Coronary artery (tissue), 2 donors: ENCODE results near the gene COL5A3.

Experiments
- DNase-seq: peaks from one replicate; pipeline ENCODE4 v3.0.0-alpha.2; 2017; ENCODE audit warnings: low spot score
- H3K27ac ChIP-seq, 2 donors: fragments of 200-600 bp; sonication (generic); one replicate each; pipeline ENCODE4 v1.5.1; 2016 to 2019
- H3K4me3 ChIP-seq: fragments of 200-600 bp; sonication (generic); 2 replicates; pipeline ENCODE4 v1.5.1; 2016; ENCODE audit warnings: mild to moderate bottlenecking, moderate library complexity
- CTCF ChIP-seq: fragments of 200-600 bp; sonication (generic); IDR thresholded peaks from one replicate; pipeline ENCODE4 v1.5.1; 2019; ENCODE audit warnings: antibody characterized with exemption

Gene COL5A3

GRCh38 chr19:9966024-9966423 lies 44.3 kb downstream of the COL5A3 start:
- Histone ChIP-seq H3K27ac (no peak overlapping the region), H3K4me3 (no peak overlapping the region)
- DNase-seq, result no peak
- TF ChIP-seq CTCF, result no peak

- TF ChIP-seq CTCF, result no peak
- no peak overlapping the region for H3K27ac ChIP-seq
- H3K4me3 ChIP-seq, result no peak overlapping the region
- DNase-seq, result no peak
These were observed 47.5 kb downstream of the COL5A3 start for GRCh38 chr19:9962623-9963290.

- H3K4me3 ChIP-seq, result no peak overlapping the region
- no peak for TF ChIP-seq CTCF
- no peak overlapping the region for H3K27ac ChIP-seq
- no peak for DNase-seq
These were observed 49.2 kb downstream of the COL5A3 start for GRCh38 chr19:9961103-9961502.

GRCh38 chr19:9958379-9958821 lies 51.9 kb downstream of the COL5A3 start:
- no peak overlapping the region for H3K27ac ChIP-seq
- no peak for TF ChIP-seq CTCF
- H3K4me3 ChIP-seq, result no peak overlapping the region
- DNase-seq, result no peak

GRCh38 chr19:9956956-9957355 lies 53.3 kb downstream of the COL5A3 start:
- no peak for DNase-seq
- Histone ChIP-seq H3K4me3 (no peak overlapping the region), H3K27ac (no peak overlapping the region)
- no peak for TF ChIP-seq CTCF

GRCh38 chr19:9953802-9954542 lies 56.3 kb downstream of the COL5A3 start:
- Histone ChIP-seq H3K4me3 (no peak overlapping the region), H3K27ac (no peak overlapping the region)
- DNase-seq, result no peak
- no peak for TF ChIP-seq CTCF

- H3K27ac ChIP-seq, result no peak overlapping the region
- TF ChIP-seq CTCF, result no peak
- H3K4me3 ChIP-seq, result no peak overlapping the region
- DNase-seq, result no peak
These were observed 58.0 kb downstream of the COL5A3 start for GRCh38 chr19:9952276-9952675.
